SH-SY5Y (cell line): Measurements from ENCODE around the gene CPNE4.

ENCODE experiments used
- GATA2 ChIP-seq: IDR thresholded peaks from 2 replicates; pipeline ENCODE4 v1.6.1; 2011; ENCODE audit warnings: mild to moderate bottlenecking, low read depth, low read length
- GATA3 ChIP-seq: IDR thresholded peaks from 2 replicates; pipeline ENCODE4 v1.6.1; 2011; ENCODE audit warnings: low read depth, mild to moderate bottlenecking, low read length, moderate library complexity

GRCh38 chr3:131544557-131544956 lies 490.3 kb downstream of the CPNE4 start:
- no peak for TF ChIP-seq GATA3
- no peak for TF ChIP-seq GATA2
